ENCODE measurements around the gene KITLG. TPM values are rescaled to one million over a fixed set of nuclear protein-coding genes. Genes with fewer than 3 reads are reported as not detected.
"Not testable (repeated sequence)": the region's sequence is repeated elsewhere in the genome, so short reads cannot be mapped to it uniquely, and the experiment has no call there.

KITLG gene
- total RNA-seq, 1 donor from 2014 or later, result 3.7 TPM

GRCh38 chr12:88472775-88473174, 107.5 kb downstream of the KITLG start:
- H3K27me3 Mint-ChIP-seq (ENCODE audit: low read depth), result no peaks in the 10 kb centered on the region
- peaks cover 20% of the 10 kb centered on the region for H3K4me1 Mint-ChIP-seq (ENCODE audit: low read depth)

GRCh38 chr12:88472248-88472647, 108.0 kb downstream of the KITLG start:
- TF ChIP-seq, protein P1, sequence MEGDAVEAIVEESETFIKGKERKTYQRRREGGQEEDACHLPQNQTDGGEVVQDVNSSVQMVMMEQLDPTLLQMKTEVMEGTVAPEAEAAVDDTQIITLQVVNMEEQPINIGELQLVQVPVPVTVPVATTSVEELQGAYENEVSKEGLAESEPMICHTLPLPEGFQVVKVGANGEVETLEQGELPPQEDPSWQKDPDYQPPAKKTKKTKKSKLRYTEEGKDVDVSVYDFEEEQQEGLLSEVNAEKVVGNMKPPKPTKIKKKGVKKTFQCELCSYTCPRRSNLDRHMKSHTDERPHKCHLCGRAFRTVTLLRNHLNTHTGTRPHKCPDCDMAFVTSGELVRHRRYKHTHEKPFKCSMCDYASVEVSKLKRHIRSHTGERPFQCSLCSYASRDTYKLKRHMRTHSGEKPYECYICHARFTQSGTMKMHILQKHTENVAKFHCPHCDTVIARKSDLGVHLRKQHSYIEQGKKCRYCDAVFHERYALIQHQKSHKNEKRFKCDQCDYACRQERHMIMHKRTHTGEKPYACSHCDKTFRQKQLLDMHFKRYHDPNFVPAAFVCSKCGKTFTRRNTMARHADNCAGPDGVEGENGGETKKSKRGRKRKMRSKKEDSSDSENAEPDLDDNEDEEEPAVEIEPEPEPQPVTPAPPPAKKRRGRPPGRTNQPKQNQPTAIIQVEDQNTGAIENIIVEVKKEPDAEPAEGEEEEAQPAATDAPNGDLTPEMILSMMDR (IDR thresholded peaks at IDR 0.05), result no peak
- Mint-ChIP-seq H3K4me1 (ENCODE audit: low read depth) (peaks cover 20% of the 10 kb centered on the region), H3K4me3 (ENCODE audit: unreplicated experiment) (no peak overlapping the region), H3K9me3 (ENCODE audit: low read depth) (peaks cover 14% of the 10 kb centered on the region), H3K27ac (ENCODE audit: unreplicated experiment) (no peak overlapping the region), H3K27me3 (ENCODE audit: low read depth) (no peaks in the 10 kb centered on the region), H3K36me3 (ENCODE audit: low read depth) (peaks cover 3% of the 10 kb centered on the region)
- no peak for DNase-seq (ENCODE audit: low spot score)

More at GRCh38 chr12:88472775-88473174, 107.5 kb downstream of the KITLG start:
- Mint-ChIP-seq H3K9me3 (ENCODE audit: low read depth) (peaks cover 17% of the 10 kb centered on the region), H3K27ac (ENCODE audit: unreplicated experiment) (no peak overlapping the region), H3K4me3 (ENCODE audit: unreplicated experiment) (no peak overlapping the region), H3K36me3 (ENCODE audit: low read depth) (peaks cover 3% of the 10 kb centered on the region)
- TF ChIP-seq, protein P1 (IDR thresholded peaks at IDR 0.05), result no peak
- DNase-seq (ENCODE audit: low spot score), result no peak

DNA sequence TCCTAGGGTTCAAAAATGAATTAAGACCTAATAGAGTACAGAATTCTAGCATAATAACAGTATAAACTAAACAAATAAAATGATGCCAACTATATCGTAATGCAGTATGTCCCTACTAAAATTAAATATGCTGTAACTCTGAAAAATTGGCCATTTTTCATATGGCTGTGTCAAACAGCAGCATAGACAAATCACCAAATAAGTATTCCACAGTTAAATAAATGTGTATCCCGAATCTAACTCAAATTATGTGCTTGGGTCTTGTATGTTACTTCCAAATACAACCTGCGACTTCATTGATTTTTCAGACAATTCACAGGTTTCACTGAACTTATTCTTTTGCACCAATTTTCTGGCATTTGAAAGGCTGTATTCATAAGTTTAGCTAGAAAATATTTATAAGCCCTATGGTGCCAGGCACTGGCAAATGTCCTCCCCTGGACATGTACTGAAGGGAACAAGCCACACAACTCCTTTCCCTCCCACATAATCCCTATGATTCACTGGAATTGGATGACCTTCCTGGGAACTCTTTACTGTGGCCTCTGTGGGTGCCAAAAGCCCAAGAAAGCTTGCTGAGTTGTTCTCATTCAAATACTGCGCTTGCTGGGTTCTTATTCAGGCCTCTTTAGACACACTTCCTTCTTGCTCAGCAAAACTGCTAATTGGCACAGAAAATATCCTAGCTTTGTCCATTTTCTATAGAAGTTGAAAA, 108.8 kb downstream of the KITLG start:
- Mint-ChIP-seq H3K36me3 (ENCODE audit: low read depth) (peaks cover 2% of the 10 kb centered on the region), H3K4me3 (ENCODE audit: unreplicated experiment) (no peak overlapping the region), H3K9me3 (ENCODE audit: low read depth) (peaks cover 10% of the 10 kb centered on the region), H3K4me1 (ENCODE audit: low read depth) (peaks cover 20% of the 10 kb centered on the region), H3K27me3 (ENCODE audit: low read depth) (no peaks in the 10 kb centered on the region), H3K27ac (ENCODE audit: unreplicated experiment) (peak overlapping the region; percentile 47)
- TF ChIP-seq, protein P1 (IDR thresholded peaks at IDR 0.05), result no peak
- no peak for DNase-seq (ENCODE audit: low spot score)

- Mint-ChIP-seq H3K27me3 (ENCODE audit: low read depth) (no peaks in the 10 kb centered on the region), H3K4me3 (ENCODE audit: unreplicated experiment) (no peak overlapping the region), H3K36me3 (ENCODE audit: low read depth) (peaks cover 2% of the 10 kb centered on the region), H3K27ac (ENCODE audit: unreplicated experiment) (no peak overlapping the region), H3K4me1 (ENCODE audit: low read depth) (peaks cover 20% of the 10 kb centered on the region), H3K9me3 (ENCODE audit: low read depth) (peaks cover 21% of the 10 kb centered on the region)
- TF ChIP-seq, protein P1 (IDR thresholded peaks at IDR 0.05), result no peak
- no peak for DNase-seq (ENCODE audit: low spot score)
These were observed 111.1 kb downstream of the KITLG start for GRCh38 chr12:88469154-88469553.

DNA sequence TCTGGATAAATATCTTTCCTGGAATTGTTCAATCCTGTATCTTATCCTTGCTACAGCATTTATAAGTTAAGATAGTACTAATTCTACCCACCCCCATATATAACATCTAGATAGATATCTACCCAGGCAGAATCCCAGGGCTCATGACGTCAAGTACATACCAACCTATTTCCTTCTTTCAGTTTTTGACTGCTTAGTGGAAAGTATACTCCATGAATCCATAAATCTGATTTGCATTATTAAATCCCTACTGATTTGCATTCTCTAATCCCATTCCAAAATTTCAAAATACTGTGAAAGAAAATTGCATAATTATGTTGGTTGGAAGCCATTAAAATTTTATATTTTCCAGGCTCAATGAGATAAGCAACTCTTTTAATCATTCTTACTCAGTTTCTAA, 111.7 kb downstream of the KITLG start:
- Mint-ChIP-seq H3K27me3 (ENCODE audit: low read depth) (no peaks in the 10 kb centered on the region), H3K27ac (ENCODE audit: unreplicated experiment) (no peak overlapping the region), H3K4me1 (ENCODE audit: low read depth) (peaks cover 20% of the 10 kb centered on the region), H3K9me3 (ENCODE audit: low read depth) (peaks cover 26% of the 10 kb centered on the region), H3K36me3 (ENCODE audit: low read depth) (peaks cover 2% of the 10 kb centered on the region), H3K4me3 (ENCODE audit: unreplicated experiment) (no peak overlapping the region)
- TF ChIP-seq, protein P1 (IDR thresholded peaks at IDR 0.05), result no peak
- DNase-seq (ENCODE audit: low spot score), result no peak

- H3K36me3 Mint-ChIP-seq (ENCODE audit: low read depth); H3K4me3 Mint-ChIP-seq (ENCODE audit: unreplicated experiment); H3K27me3 Mint-ChIP-seq (ENCODE audit: low read depth); H3K4me1 Mint-ChIP-seq (ENCODE audit: low read depth); H3K27ac Mint-ChIP-seq (ENCODE audit: unreplicated experiment); DNase-seq (ENCODE audit: low spot score): not testable (repeated sequence)
- H3K9me3 Mint-ChIP-seq (ENCODE audit: low read depth), result peaks cover 26% of the 10 kb centered on the region
These were observed 113.6 kb downstream of the KITLG start for GRCh38 chr12:88466708-88467107.

Measured in chondrocyte (in vitro differentiated cells).